ENCODE results near the gene ANKMY2.

Gene ANKMY2

DNA sequence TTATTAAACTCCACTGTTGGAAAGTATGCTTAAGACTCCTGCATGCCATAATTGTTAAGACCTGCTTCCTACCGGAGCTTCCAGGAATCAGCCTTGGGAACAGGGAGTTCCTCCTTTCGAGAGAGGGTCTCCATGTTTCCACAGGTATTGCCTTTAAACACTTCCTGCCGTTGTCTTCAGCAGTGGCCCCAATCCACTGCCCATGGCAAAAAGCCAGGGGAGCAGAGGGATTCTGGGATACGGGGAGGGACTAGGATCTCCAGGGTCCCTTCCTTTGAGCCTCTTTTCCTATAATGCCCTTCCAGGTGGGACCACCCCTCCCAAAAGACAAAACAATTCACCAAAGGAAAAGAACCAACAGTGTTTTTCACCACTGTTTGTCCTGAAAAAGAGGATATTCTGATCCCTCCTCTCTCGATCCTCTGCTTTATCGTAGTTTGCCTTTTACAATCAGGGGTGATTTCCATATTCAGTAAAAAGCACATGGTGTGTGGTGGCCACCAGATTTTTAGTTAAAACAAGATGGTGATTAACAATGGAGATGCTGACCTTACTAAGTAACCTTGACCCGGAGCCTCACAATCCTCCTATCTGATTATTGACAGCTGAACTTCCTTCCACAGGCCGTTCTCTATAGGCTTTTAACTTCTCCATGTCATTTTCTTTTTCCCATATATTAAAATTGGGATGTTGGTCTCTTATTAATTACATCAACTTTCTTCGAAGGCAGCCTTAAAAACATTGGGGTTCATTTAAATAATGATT is 82.9 kb downstream of the ANKMY2 start:
- Mint-ChIP-seq H3K9me3 (no peaks in the 10 kb centered on the region), H3K4me1 (peaks cover 5% of the 10 kb centered on the region), H3K27ac (peak overlapping the region in 1 of 3 experiments; percentile 12), H3K36me3 (ENCODE audit: low read depth) (no peaks in the 10 kb centered on the region), H3K27me3 (ENCODE audit: low read depth) (no peaks in the 10 kb centered on the region), H3K4me3 (no peak overlapping the region)
- no peak for TF ChIP-seq CTCF (IDR thresholded peaks at IDR 0.05; ENCODE audit: unreplicated experiment in 3 of 3)

DNA sequence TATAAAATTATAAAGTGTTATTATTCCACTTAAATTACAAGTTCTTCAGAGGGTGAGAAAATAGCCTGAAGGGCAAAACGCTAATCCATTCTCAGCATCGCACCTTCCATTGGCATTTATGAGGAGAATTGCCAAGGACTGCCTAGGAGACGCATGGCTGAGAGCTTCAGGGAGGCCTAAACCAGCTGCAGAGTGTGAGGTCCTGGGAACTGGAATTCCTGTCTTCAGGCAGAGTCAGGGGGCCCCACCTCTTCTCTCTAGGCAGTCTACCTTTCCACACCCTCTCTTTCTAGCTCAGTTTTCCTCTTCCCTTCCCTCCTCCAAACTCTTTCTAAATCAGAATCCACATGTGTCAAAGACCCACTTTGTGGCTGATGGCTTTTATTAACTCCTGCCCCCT is 83.6 kb downstream of the ANKMY2 start:
- Mint-ChIP-seq H3K4me3 (no peak overlapping the region), H3K4me1 (peaks cover 5% of the 10 kb centered on the region), H3K27me3 (ENCODE audit: low read depth) (no peaks in the 10 kb centered on the region), H3K9me3 (no peaks in the 10 kb centered on the region), H3K36me3 (ENCODE audit: low read depth) (no peaks in the 10 kb centered on the region), H3K27ac (no peak overlapping the region)
- no peak for TF ChIP-seq CTCF (IDR thresholded peaks at IDR 0.05; ENCODE audit: unreplicated experiment in 3 of 3)

DNA sequence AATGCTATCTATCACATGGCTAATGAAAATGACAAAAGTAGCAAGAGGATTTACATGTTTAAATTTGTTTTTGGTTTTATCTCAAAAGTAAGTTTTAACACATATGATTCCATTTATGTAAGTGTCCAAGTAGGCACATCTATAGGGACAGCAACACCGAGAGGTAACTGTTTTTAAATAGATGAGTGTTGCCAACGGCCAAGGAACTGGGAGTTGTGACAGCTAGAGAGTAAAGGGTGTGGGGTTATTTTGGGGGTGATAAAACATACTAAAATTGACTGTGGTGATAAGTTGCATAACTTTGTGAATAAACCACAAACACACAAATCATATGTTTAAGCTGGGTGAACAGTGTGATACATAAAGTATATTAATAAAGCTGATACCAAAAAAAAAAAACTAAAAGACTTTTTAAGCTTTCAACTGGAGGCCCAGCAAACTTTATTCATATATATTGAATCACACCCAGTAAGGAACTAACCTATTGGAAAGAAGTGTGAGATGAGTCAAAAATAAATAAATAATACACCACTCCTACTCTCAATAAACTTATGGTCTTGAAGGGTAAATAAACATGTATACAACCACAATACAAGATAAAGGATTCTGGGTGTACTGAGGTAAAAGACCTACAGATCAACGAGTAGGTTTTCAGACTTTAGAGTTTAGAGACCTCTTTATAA is 85.9 kb downstream of the ANKMY2 start:
- no peak for TF ChIP-seq CTCF (IDR thresholded peaks at IDR 0.05; ENCODE audit: unreplicated experiment in 3 of 3)
- Mint-ChIP-seq H3K36me3 (ENCODE audit: low read depth) (no peaks in the 10 kb centered on the region), H3K4me3 (no peak overlapping the region), H3K27me3 (ENCODE audit: low read depth) (no peaks in the 10 kb centered on the region), H3K4me1 (peaks cover 2% of the 10 kb centered on the region), H3K27ac (no peak overlapping the region), H3K9me3 (no peaks in the 10 kb centered on the region)

GRCh38 chr7:16558761-16559302 is 86.7 kb downstream of the ANKMY2 start:
- Mint-ChIP-seq H3K4me1 (no peaks in the 10 kb centered on the region), H3K27ac (no peak overlapping the region), H3K9me3 (no peaks in the 10 kb centered on the region), H3K36me3 (ENCODE audit: low read depth) (no peaks in the 10 kb centered on the region), H3K27me3 (ENCODE audit: low read depth) (no peaks in the 10 kb centered on the region), H3K4me3 (no peak overlapping the region)
- TF ChIP-seq CTCF (IDR thresholded peaks at IDR 0.05; ENCODE audit: unreplicated experiment in 3 of 3) = no peak

- no peaks in the 10 kb centered on the region for H3K27me3 Mint-ChIP-seq (ENCODE audit: low read depth)
- H3K27ac Mint-ChIP-seq = no peak overlapping the region
- H3K4me1 Mint-ChIP-seq = no peaks in the 10 kb centered on the region
- H3K9me3 Mint-ChIP-seq = no peaks in the 10 kb centered on the region
- H3K4me3 Mint-ChIP-seq = no peak overlapping the region
- H3K36me3 Mint-ChIP-seq (ENCODE audit: low read depth) = no peaks in the 10 kb centered on the region
- TF ChIP-seq CTCF (IDR thresholded peaks at IDR 0.05; ENCODE audit: unreplicated experiment in 3 of 3) = no peak
Observed at GRCh38 chr7:16556359-16556758, 89.2 kb downstream of the ANKMY2 start.
